Left ventricle myocardium inferior (tissue), 1 donor: ENCODE results near the gene TMEM117. TPM values are rescaled to one million over a fixed set of nuclear protein-coding genes. Genes with fewer than 3 reads are reported as not detected.

Source experiments
- DNase-seq: peaks from one replicate; pipeline ENCODE4 v3.0.0-alpha.2; 2020
- H3K27ac ChIP-seq: fragments of 200-600 bp; replicated peaks from 2 replicates; pipeline ENCODE4 v1.8.0; 2021
- H3K27me3 ChIP-seq: fragments of 200-600 bp; 2 replicates; pipeline ENCODE4 v1.8.0; 2021; ENCODE audit warnings: low read depth
- H3K36me3 ChIP-seq: fragments of 200-600 bp; 2 replicates; pipeline ENCODE4 v1.8.0; 2021
- H3K4me1 ChIP-seq: fragments of 200-600 bp; 2 replicates; pipeline ENCODE4 v1.8.0; 2021
- H3K4me3 ChIP-seq: fragments of 200-600 bp; 2 replicates; pipeline ENCODE4 v1.8.0; 2021; ENCODE audit warnings: mild to moderate bottlenecking, moderate library complexity
- H3K9me3 ChIP-seq: fragments of 200-600 bp; replicated peaks from 2 replicates; pipeline ENCODE4 v1.8.0; 2021
- CTCF ChIP-seq: fragments of 200-600 bp; IDR thresholded peaks from 2 replicates; pipeline ENCODE4 v1.8.0; 2021; ENCODE audit warnings: antibody characterized with exemption, mild to moderate bottlenecking, borderline replicate concordance
- intact Hi-C: fragments of 100-400 bp; cut with micrococcal nuclease; formaldehyde crosslinking; loops from one replicate; pipeline ENCODE4 v1.11.0; 2022
- total RNA-seq: library from RNA; stranded (reverse); fragmentation: NEBNext Ultra II Directional; extraction: Animal tissue kit (Norgen Biotek cat#: 25700); gene quantifications from one replicate; pipeline ENCODE4 v1.2.1, GENCODE V29; 2021
- donor health status: DM: no; HTN: yes; CAD: no; lungs with severe emphysema.

Gene TMEM117
- total RNA-seq, 1 donor from 2014 or later, result 6.7 TPM

DNA sequence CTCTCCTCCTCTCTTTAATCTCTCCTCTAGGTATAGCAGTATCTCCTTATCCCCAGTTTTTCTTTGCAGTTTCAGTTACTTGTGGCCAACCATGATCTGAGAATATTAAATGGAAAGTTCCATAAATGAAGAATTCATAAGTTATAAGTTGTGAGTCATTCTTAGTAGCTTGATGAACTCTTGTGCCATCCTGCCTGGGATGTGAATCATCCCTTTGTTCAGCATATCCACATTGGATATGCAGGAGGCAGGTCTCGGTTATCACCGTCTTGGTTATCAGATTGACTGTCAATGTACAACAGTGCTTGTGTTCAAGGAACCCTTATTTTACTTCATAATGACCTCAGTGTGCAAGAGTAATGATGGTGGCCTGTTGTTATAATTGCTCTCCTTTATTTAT lies 134.0 kb downstream of the TMEM117 start:
- TF ChIP-seq CTCF, result no peak
- peaks cover 5% of the 10 kb centered on the region for H3K9me3 ChIP-seq
- intact Hi-C loops, result no loop called here

DNA sequence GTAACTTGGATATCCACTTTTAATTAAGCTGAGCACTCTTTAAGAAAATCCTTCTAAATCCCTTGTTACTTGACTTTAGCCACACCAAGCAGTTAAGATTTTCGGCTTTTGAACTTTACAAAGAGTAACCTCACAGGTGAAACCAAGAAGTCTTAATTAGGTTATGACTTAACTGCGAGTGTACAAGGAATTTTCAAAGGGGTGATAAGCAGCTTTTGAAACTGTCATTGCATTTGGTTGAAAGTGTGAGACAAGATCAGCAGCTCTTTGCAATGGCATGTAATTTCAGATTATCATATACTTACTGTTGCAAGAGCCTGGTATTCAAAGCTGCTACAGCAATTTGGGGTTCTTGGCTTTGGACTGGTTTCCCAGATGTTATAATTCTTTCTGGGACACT lies 137.5 kb downstream of the TMEM117 start:
- Histone ChIP-seq H3K36me3 (no peaks in the 10 kb centered on the region), H3K27me3 (no peaks in the 10 kb centered on the region), H3K4me1 (peaks cover 23% of the 10 kb centered on the region), H3K27ac (no peak overlapping the region), H3K9me3 (no peaks in the 10 kb centered on the region), H3K4me3 (no peak overlapping the region)
- TF ChIP-seq CTCF, result no peak
- DNase-seq, result no peak
- intact Hi-C loops, result no loop called here

More for the DNA sequence above, 134.0 kb downstream of the TMEM117 start:
- Histone ChIP-seq H3K27ac (no peak overlapping the region), H3K4me3 (no peak overlapping the region), H3K27me3 (no peaks in the 10 kb centered on the region), H3K36me3 (no peaks in the 10 kb centered on the region), H3K4me1 (peaks cover 22% of the 10 kb centered on the region)
- no peak for DNase-seq

- Histone ChIP-seq H3K9me3 (no peaks in the 10 kb centered on the region), H3K4me1 (peaks cover 23% of the 10 kb centered on the region), H3K27me3 (no peaks in the 10 kb centered on the region), H3K27ac (no peak overlapping the region), H3K4me3 (no peak overlapping the region), H3K36me3 (no peaks in the 10 kb centered on the region)
- no peak for TF ChIP-seq CTCF
- no peak for DNase-seq
- intact Hi-C loops, result no loop called here
Measured at GRCh38 chr12:43973993-43974392, 138.1 kb downstream of the TMEM117 start.

DNA sequence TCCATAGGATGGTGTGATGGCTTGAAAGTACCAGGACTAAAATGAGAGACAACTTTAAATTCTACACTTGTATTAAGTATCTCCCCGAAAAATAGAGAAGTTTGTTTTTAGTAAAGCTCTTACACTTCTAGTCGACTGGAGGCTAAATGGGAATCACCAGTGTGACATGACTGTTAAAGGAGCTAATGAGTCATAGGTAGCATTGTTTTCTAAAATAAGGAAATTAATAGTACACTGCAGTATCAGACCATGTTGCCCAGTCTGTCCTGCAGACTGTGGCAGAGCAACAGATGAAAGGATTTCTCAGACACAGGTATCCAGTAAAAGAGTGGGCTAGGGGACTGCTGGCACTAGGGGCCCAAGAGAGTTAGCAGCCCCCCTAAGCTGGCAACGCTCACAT lies 140.1 kb downstream of the TMEM117 start:
- Histone ChIP-seq H3K36me3 (no peaks in the 10 kb centered on the region), H3K27me3 (no peaks in the 10 kb centered on the region), H3K9me3 (peaks cover 6% of the 10 kb centered on the region), H3K27ac (no peak overlapping the region), H3K4me1 (peaks cover 23% of the 10 kb centered on the region), H3K4me3 (no peak overlapping the region)
- TF ChIP-seq CTCF, result no peak
- intact Hi-C loops, result no loop called here
- no peak for DNase-seq

DNA sequence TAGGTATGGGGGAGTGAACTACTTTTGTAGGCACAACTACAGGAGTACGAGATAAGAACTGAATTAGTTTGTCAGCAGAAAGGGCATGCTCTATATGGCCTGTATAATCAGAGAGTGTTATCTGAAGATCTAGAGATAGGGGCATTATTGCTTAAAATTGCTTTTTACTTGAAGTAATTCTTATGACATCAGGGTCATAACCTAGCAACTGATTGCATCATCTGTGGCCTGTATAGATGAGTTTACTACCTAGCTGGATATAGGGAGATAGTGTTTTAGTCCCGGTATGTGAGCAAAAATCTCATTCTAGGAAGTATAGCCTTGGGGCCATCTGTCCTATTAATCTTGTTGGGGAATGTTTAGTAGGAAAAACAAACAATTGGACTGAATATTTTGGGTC lies 142.7 kb downstream of the TMEM117 start:
- no peak for DNase-seq
- H3K4me3 ChIP-seq, result no peak overlapping the region
- H3K27me3 ChIP-seq, result no peaks in the 10 kb centered on the region
- peaks cover 6% of the 10 kb centered on the region for H3K9me3 ChIP-seq
- H3K36me3 ChIP-seq, result no peaks in the 10 kb centered on the region
- peaks cover 14% of the 10 kb centered on the region for H3K4me1 ChIP-seq
- intact Hi-C loops, result no loop called here
- no peak overlapping the region for H3K27ac ChIP-seq
- TF ChIP-seq CTCF, result no peak

- no peaks in the 10 kb centered on the region for H3K36me3 ChIP-seq
- intact Hi-C loops, result no loop called here
- H3K4me3 ChIP-seq, result no peak overlapping the region
- H3K9me3 ChIP-seq, result peaks cover 6% of the 10 kb centered on the region
- DNase-seq, result no peak
- peaks cover 6% of the 10 kb centered on the region for H3K4me1 ChIP-seq
- no peak overlapping the region for H3K27ac ChIP-seq
- TF ChIP-seq CTCF, result no peak
- no peaks in the 10 kb centered on the region for H3K27me3 ChIP-seq
Measured at GRCh38 chr12:43979450-43979849, 143.6 kb downstream of the TMEM117 start.
